ENCODE measurements around the gene OR51M1.

GRCh38 chr11:5369789-5370188 is 13.8 kb upstream of the OR51M1 start:
- TF ChIP-seq POLR2AphosphoS5 (IDR thresholded peaks at IDR 0.05; ENCODE audit: low read depth, low read length) (no peak), CTCF (IDR thresholded peaks at IDR 0.05 in 2 of 3, conservative IDR thresholded peaks at IDR 0.05 in 1 of 3; ENCODE audit: borderline replicate concordance in 1 of 3, insufficient read depth in 1 of 3, low read depth in 2 of 3, low read length in 2 of 3) (no peak; a peak in 1 of 6 replicates)

Data from HCT116 (cell line).